Measurements from ENCODE around the gene ADGRG4.

GRCh38 chrX:136319600-136319999 lies 18.8 kb downstream of the ADGRG4 start:
- TF ChIP-seq CTCF (IDR thresholded peaks at IDR 0.05) (no peak), RAD21 (IDR thresholded peaks at IDR 0.05; ENCODE audit: low read length) (no peak), POLR2AphosphoS5 (IDR thresholded peaks at IDR 0.05; ENCODE audit: low read depth, low read length) (no peak), GABPA (IDR thresholded peaks at IDR 0.05; ENCODE audit: low read depth) (no peak), JUND (IDR thresholded peaks at IDR 0.05) (no peak), CHD2 (IDR thresholded peaks at IDR 0.05; ENCODE audit: low read length, partially characterized antibody) (no peak), MXI1 (IDR thresholded peaks at IDR 0.05; ENCODE audit: low read depth, low read length) (no peak), USF2 (IDR thresholded peaks at IDR 0.05; ENCODE audit: borderline replicate concordance, low read depth, low read length) (no peak), EP300 (IDR thresholded peaks at IDR 0.05; ENCODE audit: borderline replicate concordance in 1 of 2, low read depth in 1 of 2, low read length in 1 of 2) (no peak)
- TF ChIP-seq, protein P1, sequence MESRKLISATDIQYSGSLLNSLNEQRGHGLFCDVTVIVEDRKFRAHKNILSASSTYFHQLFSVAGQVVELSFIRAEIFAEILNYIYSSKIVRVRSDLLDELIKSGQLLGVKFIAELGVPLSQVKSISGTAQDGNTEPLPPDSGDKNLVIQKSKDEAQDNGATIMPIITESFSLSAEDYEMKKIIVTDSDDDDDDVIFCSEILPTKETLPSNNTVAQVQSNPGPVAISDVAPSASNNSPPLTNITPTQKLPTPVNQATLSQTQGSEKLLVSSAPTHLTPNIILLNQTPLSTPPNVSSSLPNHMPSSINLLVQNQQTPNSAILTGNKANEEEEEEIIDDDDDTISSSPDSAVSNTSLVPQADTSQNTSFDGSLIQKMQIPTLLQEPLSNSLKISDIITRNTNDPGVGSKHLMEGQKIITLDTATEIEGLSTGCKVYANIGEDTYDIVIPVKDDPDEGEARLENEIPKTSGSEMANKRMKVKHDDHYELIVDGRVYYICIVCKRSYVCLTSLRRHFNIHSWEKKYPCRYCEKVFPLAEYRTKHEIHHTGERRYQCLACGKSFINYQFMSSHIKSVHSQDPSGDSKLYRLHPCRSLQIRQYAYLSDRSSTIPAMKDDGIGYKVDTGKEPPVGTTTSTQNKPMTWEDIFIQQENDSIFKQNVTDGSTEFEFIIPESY (IDR thresholded peaks at IDR 0.05; ENCODE audit: borderline replicate concordance, low read depth): no peak
- TF ChIP-seq, protein P2, sequence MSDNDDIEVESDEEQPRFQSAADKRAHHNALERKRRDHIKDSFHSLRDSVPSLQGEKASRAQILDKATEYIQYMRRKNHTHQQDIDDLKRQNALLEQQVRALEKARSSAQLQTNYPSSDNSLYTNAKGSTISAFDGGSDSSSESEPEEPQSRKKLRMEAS (IDR thresholded peaks at IDR 0.05; ENCODE audit: low read depth): no peak

Data from SK-N-SH (cell line).